ENCODE data around the gene SPEM1. TPM values are rescaled to one million over a fixed set of nuclear protein-coding genes. Genes with fewer than 3 reads are reported as not detected.

SPEM1 gene
- total RNA-seq, 1 experiment from 2014 or later = 1.1 TPM

GRCh38 chr17:7429722-7430121 lies 9.6 kb downstream of the SPEM1 start:
- H3K27ac ChIP-seq = no peak overlapping the region
- DNase-seq = no peak
- TF ChIP-seq CTCF (conservative IDR thresholded peaks at IDR 0.05) (no peak), EZH2 (IDR thresholded peaks at IDR 0.05; ENCODE audit: low read depth) (no peak)
- intact Hi-C loops (cut with micrococcal nuclease; ENCODE audit: unreplicated experiment) = no loop called here
- no peaks in the 10 kb centered on the region for H4K20me1 ChIP-seq (ENCODE audit: insufficient read depth)
- ChIA-PET CTCF (no interaction called here), POLR2A (ENCODE audit: unreplicated experiment) (no interaction called here)
- no peaks in the 10 kb centered on the region for H3K36me3 ChIP-seq (ENCODE audit: low read depth)
- H3K79me2 ChIP-seq (ENCODE audit: low read depth) = no peaks in the 10 kb centered on the region
- H3K4me2 ChIP-seq = no peak overlapping the region
- no peaks in the 10 kb centered on the region for H3K4me1 ChIP-seq (replicated peaks; ENCODE audit: insufficient read depth)
- no peak overlapping the region for H3K4me3 ChIP-seq
- no peaks in the 10 kb centered on the region for H3F3A ChIP-seq (ENCODE audit: insufficient read depth, low read depth)
- no peaks in the 10 kb centered on the region for H3K9me2 ChIP-seq (ENCODE audit: insufficient read depth)
- no TSS peak for BruUV-seq (replicated peaks)
- no peaks in the 10 kb centered on the region for H3K27me3 ChIP-seq (ENCODE audit: insufficient read depth, low read depth)
- no peak overlapping the region for H2AFZ ChIP-seq
- no peaks in the 10 kb centered on the region for H3K9me3 ChIP-seq (ENCODE audit: insufficient read depth, low read depth)

- no TSS peak for BruUV-seq (replicated peaks)
- Histone ChIP-seq H4K20me1 (ENCODE audit: insufficient read depth) (no peaks in the 10 kb centered on the region), H3K4me2 (no peak overlapping the region), H3K36me3 (ENCODE audit: low read depth) (no peaks in the 10 kb centered on the region), H2AFZ (no peak overlapping the region), H3K4me1 (replicated peaks; ENCODE audit: insufficient read depth) (0 out of 2 replicates have a peak, but pooled peaks cover 1% of the 10 kb centered on the region), H3K9me2 (ENCODE audit: insufficient read depth) (no peaks in the 10 kb centered on the region), H3K4me3 (no peak overlapping the region), H3K27ac (no peak overlapping the region), H3K79me2 (ENCODE audit: low read depth) (peaks cover 2% of the 10 kb centered on the region; the same call in 1 of the 2 replicates), H3K9me3 (ENCODE audit: insufficient read depth, low read depth) (no peaks in the 10 kb centered on the region), H3K27me3 (ENCODE audit: insufficient read depth, low read depth) (no peaks in the 10 kb centered on the region), H3F3A (ENCODE audit: insufficient read depth, low read depth) (peaks cover 9% of the 10 kb centered on the region; the same call in 1 of the 2 replicates)
- intact Hi-C loops (cut with micrococcal nuclease; ENCODE audit: unreplicated experiment) = no loop called here
- no peak for TF ChIP-seq CTCF (conservative IDR thresholded peaks at IDR 0.05)
- no peak for TF ChIP-seq EZH2 (IDR thresholded peaks at IDR 0.05; ENCODE audit: low read depth)
- DNase-seq = no peak
- CTCF ChIA-PET = no interaction called here
- POLR2A ChIA-PET (ENCODE audit: unreplicated experiment) = no interaction called here
Observed at GRCh38 chr17:7431231-7431630, 11.1 kb downstream of the SPEM1 start.

- intact Hi-C loops (cut with micrococcal nuclease; ENCODE audit: unreplicated experiment) = no loop called here
- H3F3A ChIP-seq (ENCODE audit: insufficient read depth, low read depth) = peaks cover 10% of the 10 kb centered on the region; the same call in 1 of the 2 replicates
- H3K27me3 ChIP-seq (ENCODE audit: insufficient read depth, low read depth) = no peaks in the 10 kb centered on the region
- no peaks in the 10 kb centered on the region for H3K9me2 ChIP-seq (ENCODE audit: insufficient read depth)
- CTCF ChIA-PET = no interaction called here
- no peaks in the 10 kb centered on the region for H3K9me3 ChIP-seq (ENCODE audit: insufficient read depth, low read depth)
- H3K4me3 ChIP-seq = no peak overlapping the region
- no peak overlapping the region for H3K27ac ChIP-seq
- no peaks in the 10 kb centered on the region for H3K36me3 ChIP-seq (ENCODE audit: low read depth)
- no peak overlapping the region for H2AFZ ChIP-seq
- BruUV-seq (replicated peaks) = no TSS peak
- H3K4me1 ChIP-seq (replicated peaks; ENCODE audit: insufficient read depth) = 0 out of 2 replicates have a peak, but pooled peaks cover 7% of the 10 kb centered on the region
- H3K79me2 ChIP-seq (ENCODE audit: low read depth) = peaks cover 5% of the 10 kb centered on the region; the same call in 1 of the 2 replicates
- no peak overlapping the region for H3K4me2 ChIP-seq
- TF ChIP-seq EZH2 (IDR thresholded peaks at IDR 0.05; ENCODE audit: low read depth) (no peak), CTCF (conservative IDR thresholded peaks at IDR 0.05) (no peak)
- H4K20me1 ChIP-seq (ENCODE audit: insufficient read depth) = no peaks in the 10 kb centered on the region
- DNase-seq = no peak
- POLR2A ChIA-PET (ENCODE audit: unreplicated experiment) = interaction anchor here (0.6 kb wide), 1 partner anchor 97 kb away, joined by 3 read pairs; no protein-coding TSS in a partner anchor
Observed at GRCh38 chr17:7432296-7432695, 12.2 kb downstream of the SPEM1 start.

All from PC-9 (cell line).